Hematopoietic multipotent progenitor cell treated with erythropoietin and hydrocortisone succinate and interleukin-3 and kit ligand, for 15 days (in vitro differentiated cells): ENCODE measurements around the gene ABI3BP.
"Not testable (repeated sequence)": the region's sequence is repeated elsewhere in the genome, so short reads cannot be mapped to it uniquely, and the experiment has no call there.

ENCODE experiments used
- DNase-seq: peaks from one replicate; pipeline ENCODE4 v3.0.0-alpha.2; 2015; ENCODE audit warnings: low spot score

ABI3BP gene

DNA sequence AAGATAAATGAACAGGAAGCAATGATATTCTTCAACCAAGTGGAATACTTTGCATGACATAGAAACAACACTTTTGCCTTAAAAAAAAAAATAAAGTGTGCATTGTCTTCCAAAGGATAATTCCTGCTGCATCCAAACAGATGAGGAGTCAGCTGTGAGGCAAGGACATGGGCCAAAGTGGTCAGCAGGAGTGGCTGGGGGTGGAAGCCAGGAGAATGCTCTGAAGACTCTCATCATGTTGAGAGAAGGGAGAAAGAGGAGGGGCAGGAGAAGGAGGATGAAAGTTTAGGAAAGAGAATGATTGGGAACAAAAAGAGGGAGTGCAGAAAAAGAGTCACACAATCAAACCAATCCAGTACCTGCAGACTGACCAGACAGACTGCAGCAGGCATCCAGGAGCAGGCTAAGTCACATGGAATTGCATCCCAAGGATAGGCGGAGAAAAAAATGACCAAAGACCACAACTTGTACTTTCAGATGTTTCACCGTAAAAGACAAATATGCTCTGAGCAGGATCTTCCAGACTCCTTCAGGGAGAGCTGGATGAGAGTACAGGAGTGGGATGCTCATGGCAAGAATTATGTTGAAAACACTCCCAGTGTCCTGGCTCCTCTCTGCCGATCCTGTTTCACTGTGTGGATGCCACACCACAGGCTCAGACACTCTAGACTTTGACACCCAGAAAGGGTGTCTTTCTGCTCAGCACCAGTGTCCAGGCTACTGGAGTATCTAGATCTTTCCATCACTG is 11.9 kb downstream of the ABI3BP start:
- DNase-seq = no peak

- no peak for DNase-seq
Observed at GRCh38 chr3:100978011-100978659, 15.1 kb downstream of the ABI3BP start.

DNA sequence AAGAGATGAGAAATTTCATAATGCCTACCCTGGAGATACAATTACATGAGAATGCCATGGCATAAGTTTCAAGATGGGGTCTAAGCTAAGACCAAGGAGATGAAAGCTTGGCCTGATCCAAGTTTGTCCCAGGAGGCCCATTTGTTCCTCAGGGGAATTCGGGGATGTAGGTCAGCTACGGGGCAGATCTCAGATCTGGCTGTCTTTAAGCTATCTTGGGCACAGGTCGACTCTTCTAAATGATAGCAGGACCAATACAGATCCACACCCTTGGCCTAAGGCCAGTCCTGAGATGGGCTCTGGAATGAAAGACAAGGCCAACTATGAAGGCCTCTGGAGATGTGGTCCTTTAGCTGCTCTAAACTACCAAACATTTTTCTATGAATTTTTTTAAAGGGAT is 16.6 kb downstream of the ABI3BP start:
- DNase-seq = no peak

- no peak for DNase-seq
Observed at GRCh38 chr3:100975714-100976113, 17.5 kb downstream of the ABI3BP start.

DNA sequence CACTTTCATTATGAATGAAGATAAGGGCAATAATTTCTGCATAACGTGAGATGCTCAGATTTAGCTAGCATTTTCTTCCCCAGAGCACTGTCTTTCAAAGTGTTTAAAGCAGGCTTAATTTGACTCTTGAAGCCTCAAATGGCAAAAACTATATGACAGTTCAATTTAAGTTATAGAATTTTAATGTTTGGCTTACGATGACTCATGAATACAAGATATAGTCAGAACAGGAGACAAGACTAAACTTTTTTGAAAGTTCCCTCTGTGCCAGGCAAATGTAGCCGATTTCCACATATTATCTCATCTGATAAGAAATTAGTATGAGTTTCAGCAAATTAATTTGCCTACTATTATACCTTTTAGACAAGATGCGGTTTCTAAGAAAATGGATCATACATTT is 19.6 kb downstream of the ABI3BP start:
- no peak for DNase-seq

DNA sequence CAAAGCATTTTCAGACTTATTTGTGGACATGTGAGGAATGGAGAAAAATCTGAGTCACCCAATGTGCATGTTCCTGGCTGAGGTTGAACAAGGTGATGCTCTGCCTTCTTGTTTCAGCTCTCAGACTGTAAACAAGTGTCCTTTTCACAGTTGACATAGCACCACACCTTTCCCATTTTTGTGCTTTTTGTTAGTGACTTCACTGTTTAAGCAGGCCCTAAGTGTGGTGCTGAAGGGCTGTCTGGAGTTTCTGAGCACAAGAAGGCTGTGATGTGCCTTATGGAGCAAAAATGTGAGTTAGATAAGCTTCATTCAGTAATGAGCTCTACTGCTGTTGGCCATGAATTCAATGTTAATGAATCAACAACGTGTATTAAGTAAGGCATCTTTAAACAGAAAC is 20.4 kb downstream of the ABI3BP start:
- DNase-seq = no peak

DNA sequence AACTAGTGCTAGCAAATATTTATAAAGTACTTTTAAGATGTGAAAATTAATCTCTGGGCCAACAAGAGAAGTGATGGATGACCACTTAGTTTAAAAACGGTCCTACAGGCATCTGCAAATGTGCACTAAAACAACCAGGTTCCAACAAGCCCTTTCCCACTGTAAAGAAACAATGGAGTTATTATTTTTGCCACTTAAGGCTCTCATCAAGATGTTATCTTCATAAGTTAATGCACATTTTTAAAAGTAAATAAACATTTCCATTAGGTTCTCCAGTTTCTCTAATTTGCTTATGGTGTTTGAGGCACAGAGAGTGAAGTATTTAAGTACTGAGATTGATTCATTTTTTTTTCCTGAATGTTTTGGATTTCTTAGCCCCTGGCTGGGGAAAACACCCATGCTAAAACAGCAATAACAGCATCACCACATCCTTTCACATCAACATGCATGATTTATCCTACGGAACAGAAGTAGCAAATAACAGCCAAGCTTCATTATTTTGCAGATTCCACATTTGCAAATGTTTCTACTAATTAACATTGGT is 20.8 kb downstream of the ABI3BP start:
- DNase-seq = no peak

DNA sequence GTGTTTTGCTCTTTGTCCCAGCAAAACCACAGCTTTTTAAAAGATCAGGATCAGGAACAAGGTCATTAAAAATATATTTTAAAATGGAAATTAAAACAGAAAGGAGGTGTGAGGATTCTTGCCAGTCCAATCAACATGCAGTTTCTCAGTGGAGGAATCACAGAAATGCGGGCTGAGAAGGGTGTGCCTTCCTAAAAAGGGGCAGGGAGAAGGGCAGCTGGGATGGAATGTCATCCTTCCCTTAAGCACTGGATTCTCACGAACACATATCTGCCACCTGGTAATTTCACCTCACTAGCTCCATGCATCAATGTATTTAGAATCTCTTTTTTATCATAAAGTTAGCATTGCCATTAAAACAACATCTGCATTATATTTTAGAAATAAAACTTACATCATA is 21.4 kb downstream of the ABI3BP start:
- no peak for DNase-seq

GRCh38 chr3:100970477-100970990 is 22.7 kb downstream of the ABI3BP start:
- no peak for DNase-seq

DNA sequence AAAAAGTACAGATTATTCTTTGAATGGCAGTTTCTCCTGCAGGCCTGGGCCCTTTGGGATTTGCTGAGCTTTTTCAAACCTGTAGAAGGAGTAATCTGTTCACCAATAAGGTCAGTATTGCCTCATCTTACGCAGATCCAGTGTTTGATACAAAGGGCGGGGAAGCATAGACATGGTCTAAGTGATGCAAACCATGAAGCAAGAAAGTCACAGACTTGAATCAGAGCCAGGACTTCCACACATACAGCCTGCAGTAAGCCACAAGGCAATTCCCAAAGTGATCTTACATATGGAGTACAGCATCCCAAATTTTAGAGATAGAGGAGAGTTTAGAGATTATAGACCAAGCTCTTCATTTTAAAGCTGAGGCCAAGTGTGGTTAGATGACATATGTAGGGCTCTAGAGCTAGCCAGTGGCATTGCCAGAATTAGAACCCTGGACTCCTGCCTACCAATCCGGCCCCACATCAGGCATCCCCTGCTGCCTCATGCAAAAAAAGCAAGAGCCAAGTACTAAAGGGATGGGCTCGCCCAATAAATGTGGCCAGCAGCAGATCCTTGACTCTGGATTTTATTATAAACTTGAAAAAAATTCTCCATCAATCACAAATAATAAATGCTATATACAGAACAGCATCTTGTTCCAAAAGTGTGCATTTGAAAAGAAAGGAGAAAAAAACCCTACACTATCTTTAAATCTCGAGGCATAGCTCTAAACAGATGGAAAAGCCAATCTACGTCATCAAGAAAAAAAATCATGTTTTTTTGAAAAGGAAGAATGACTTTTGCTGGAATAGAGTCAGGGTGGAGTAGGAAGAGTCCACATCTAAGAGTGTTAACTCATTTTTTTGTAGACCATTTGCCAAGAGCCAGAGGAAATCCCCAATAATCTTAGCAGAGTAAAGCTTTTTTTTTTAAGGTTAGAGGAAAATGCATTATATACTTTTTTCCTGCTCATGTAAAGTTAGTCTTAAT is 24.0 kb downstream of the ABI3BP start:
- no peak for DNase-seq

GRCh38 chr3:100966807-100967206 is 26.4 kb downstream of the ABI3BP start:
- DNase-seq = no peak

GRCh38 chr3:100966049-100966491 is 27.2 kb downstream of the ABI3BP start:
- no peak for DNase-seq

GRCh38 chr3:100963041-100963440 is 30.2 kb downstream of the ABI3BP start:
- no peak for DNase-seq

- no peak for DNase-seq
Observed at GRCh38 chr3:100957261-100957986, 35.8 kb downstream of the ABI3BP start.

DNA sequence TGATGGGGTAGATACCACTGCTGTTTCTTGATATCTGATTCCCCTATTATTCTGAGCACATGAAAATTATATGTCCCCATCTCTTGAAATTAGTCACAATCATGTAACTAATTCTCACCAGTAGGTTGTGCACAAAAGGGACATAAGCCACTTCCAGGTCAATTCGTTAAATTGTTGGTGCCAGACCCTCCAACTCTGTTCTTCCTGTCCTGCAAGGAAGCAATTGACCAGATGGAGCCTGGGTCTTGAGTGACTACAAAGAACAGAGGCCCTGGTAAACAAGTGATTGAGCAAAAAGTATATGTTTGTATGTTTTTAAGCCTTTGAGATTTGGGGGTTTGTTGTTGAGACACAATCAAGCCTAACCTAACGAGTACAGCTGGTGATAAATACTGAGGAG is 36.9 kb downstream of the ABI3BP start:
- no peak for DNase-seq

GRCh38 chr3:100954990-100955389 is 38.2 kb downstream of the ABI3BP start:
- no peak for DNase-seq

DNA sequence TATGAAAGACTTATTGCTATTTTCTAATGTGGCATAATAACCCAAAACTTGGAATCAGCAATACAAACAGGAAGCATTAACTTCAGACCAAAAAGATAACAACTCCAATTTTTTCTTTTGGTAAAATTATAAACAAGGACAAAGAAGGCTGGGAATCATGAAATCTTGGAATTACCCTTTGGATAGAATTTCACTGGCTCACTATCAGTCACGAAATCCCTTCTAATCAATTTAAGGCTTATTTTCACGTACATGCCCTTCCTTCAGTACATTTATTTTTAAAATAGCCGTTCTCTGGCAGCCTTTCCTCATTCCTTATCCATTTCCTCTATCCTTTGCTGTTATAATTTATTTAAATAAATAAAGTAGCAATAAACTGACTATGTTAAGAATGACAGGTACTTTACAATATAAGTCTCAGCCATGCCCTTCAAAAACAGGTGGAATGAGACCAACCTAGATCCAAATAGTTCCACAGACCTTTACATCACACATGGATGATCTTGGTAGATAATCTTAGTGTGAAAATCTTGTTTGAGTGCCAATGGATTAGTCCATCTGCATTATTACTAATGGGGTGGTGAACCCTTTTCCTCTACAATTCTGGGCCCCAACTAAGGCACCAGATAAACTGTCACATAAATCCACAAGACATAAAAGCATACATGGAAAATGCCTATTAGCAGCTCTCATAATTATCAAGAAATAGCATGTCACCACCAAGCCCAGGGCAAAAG is 38.9 kb downstream of the ABI3BP start:
- DNase-seq = no peak

GRCh38 chr3:100953103-100953502 is 40.1 kb downstream of the ABI3BP start:
- DNase-seq = no peak

DNA sequence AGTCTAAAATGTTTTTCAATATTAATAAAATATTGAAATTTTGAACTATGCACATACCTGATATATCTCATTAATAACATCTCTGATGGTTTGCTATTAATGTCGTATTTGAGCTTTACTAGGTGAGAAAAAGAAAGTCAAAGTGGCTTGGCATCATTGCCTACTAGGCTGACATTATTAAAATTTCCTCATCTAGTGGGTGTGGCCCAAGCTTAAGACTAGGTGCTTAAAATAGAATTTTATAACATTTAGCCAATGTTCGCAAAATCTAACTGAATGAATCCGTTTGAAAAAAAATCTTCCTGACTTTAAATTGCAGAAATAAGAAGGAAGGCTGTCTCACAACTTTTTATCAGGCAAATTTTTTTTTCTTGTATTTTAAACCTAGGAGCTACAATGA is 46.1 kb downstream of the ABI3BP start:
- no peak for DNase-seq

GRCh38 chr3:100946096-100946495 is 47.1 kb downstream of the ABI3BP start:
- not testable (repeated sequence) for DNase-seq

DNA sequence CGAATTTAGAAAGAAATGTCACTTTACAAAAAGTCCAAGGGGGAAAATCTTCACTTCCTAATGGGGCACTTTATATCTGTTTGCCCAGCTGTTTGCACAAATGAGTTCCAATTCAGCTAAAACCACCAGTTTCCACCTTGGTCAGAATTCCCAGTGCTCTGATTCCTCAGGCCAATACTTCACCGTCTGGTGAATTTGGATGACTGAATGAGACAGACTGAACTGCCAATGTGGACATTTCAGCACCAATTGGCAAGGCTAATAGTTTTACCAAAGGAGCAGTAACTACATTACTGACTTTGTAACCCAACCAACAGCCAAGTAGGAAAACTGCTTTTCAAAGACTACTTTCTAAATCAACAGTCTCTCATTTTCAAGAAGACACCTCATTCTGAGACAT is 51.8 kb downstream of the ABI3BP start:
- DNase-seq = no peak
